Skin epidermis (tissue), 12 donors: Measurements from ENCODE around the gene FBXO5.

Experiments used
- H3K27ac ChIP-seq, 21 experiments: fragments of 200-600 bp; sonication (generic) in 11 of 21; one replicate each; pipeline ENCODE4 v1.5.0; 2020; ENCODE audit warnings: mild to moderate bottlenecking in 3 of 21, inconsistent platforms in 2 of 21, moderate library complexity in 2 of 21
- H3K4me3 ChIP-seq, 7 experiments: fragments of 200-600 bp; sonication (generic) in 2 of 7; one replicate each; pipeline ENCODE4 v1.5.0; 2020; ENCODE audit warnings: inconsistent platforms in 2 of 7, mild to moderate bottlenecking in 2 of 7, moderate library complexity in 1 of 7

The FBXO5 gene

GRCh38 chr6:152957796-152958195, 25.0 kb downstream of the FBXO5 start:
- Histone ChIP-seq H3K4me3 (no peak overlapping the region), H3K27ac (no peak overlapping the region)

- Histone ChIP-seq H3K4me3 (no peak overlapping the region), H3K27ac (no peak overlapping the region)
Observed at GRCh38 chr6:152954443-152954842, 28.4 kb downstream of the FBXO5 start.

- Histone ChIP-seq H3K4me3 (no peak overlapping the region), H3K27ac (no peak overlapping the region)
Observed at GRCh38 chr6:152952866-152953509, 29.9 kb downstream of the FBXO5 start.

- Histone ChIP-seq H3K4me3 (no peak overlapping the region), H3K27ac (no peak overlapping the region)
Observed at GRCh38 chr6:152952045-152952444, 30.8 kb downstream of the FBXO5 start.

- H3K4me3 ChIP-seq: no peak overlapping the region
Observed at GRCh38 chr6:152950240-152950639, 32.6 kb downstream of the FBXO5 start.

GRCh38 chr6:152948150-152948768, 34.6 kb downstream of the FBXO5 start:
- no peak overlapping the region for H3K4me3 ChIP-seq
- no peak overlapping the region for H3K27ac ChIP-seq

More at GRCh38 chr6:152950240-152950639, 32.6 kb downstream of the FBXO5 start:
- no peak overlapping the region for H3K27ac ChIP-seq

GRCh38 chr6:152946995-152947394, 35.8 kb downstream of the FBXO5 start:
- Histone ChIP-seq H3K27ac (no peak overlapping the region), H3K4me3 (no peak overlapping the region)

GRCh38 chr6:152946484-152946883, 36.4 kb downstream of the FBXO5 start:
- no peak overlapping the region for H3K27ac ChIP-seq
- no peak overlapping the region for H3K4me3 ChIP-seq

- no peak overlapping the region for H3K27ac ChIP-seq
- H3K4me3 ChIP-seq: no peak overlapping the region
Observed at GRCh38 chr6:152943260-152943897, 39.5 kb downstream of the FBXO5 start.

GRCh38 chr6:152942319-152942869, 40.4 kb downstream of the FBXO5 start:
- Histone ChIP-seq H3K4me3 (no peak overlapping the region), H3K27ac (no peak overlapping the region)

GRCh38 chr6:152941746-152942145, 41.1 kb downstream of the FBXO5 start:
- no peak overlapping the region for H3K27ac ChIP-seq
- H3K4me3 ChIP-seq: no peak overlapping the region

GRCh38 chr6:152932865-152933264, 50.0 kb downstream of the FBXO5 start:
- Histone ChIP-seq H3K4me3 (no peak overlapping the region), H3K27ac (no peak overlapping the region)

GRCh38 chr6:152922706-152923105, 60.1 kb downstream of the FBXO5 start:
- H3K4me3 ChIP-seq: no peak overlapping the region
- H3K27ac ChIP-seq: no peak overlapping the region
